ENCODE data around the gene SSR4. TPM values are rescaled to one million over a fixed set of nuclear protein-coding genes. Genes with fewer than 3 reads are reported as not detected.

SSR4 gene
- total and polyA plus RNA-seq, 12 donors = 162 to 1,349 (median 366) TPM

- intact Hi-C loops (cut with DNase I) = no loop called here
- H3K27ac ChIP-seq = no peak overlapping the region
- WGBS, 4 donors = 64 to 96% (median 77%) methylated on average over 5 to 14 of the region's 14 CpGs
- no peaks in the 10 kb centered on the region for H3K27me3 ChIP-seq
- TF ChIP-seq CTCF (IDR thresholded peaks at IDR 0.05) = no peak
- H3K9me3 ChIP-seq (replicated peaks in 1 of 3) = no peaks in the 10 kb centered on the region
- H3K4me3 ChIP-seq = no peak overlapping the region
- no peak for DNase-seq
- H3K4me1 ChIP-seq (replicated peaks in 1 of 2) = no peaks in the 10 kb centered on the region
- peaks cover 0 to under 1% of the 10 kb centered on the region in 2 donors for H3K36me3 ChIP-seq (replicated peaks in 1 of 2)
Measured at GRCh38 chrX:153802513-153803045, 8.1 kb downstream of the SSR4 start.

DNA sequence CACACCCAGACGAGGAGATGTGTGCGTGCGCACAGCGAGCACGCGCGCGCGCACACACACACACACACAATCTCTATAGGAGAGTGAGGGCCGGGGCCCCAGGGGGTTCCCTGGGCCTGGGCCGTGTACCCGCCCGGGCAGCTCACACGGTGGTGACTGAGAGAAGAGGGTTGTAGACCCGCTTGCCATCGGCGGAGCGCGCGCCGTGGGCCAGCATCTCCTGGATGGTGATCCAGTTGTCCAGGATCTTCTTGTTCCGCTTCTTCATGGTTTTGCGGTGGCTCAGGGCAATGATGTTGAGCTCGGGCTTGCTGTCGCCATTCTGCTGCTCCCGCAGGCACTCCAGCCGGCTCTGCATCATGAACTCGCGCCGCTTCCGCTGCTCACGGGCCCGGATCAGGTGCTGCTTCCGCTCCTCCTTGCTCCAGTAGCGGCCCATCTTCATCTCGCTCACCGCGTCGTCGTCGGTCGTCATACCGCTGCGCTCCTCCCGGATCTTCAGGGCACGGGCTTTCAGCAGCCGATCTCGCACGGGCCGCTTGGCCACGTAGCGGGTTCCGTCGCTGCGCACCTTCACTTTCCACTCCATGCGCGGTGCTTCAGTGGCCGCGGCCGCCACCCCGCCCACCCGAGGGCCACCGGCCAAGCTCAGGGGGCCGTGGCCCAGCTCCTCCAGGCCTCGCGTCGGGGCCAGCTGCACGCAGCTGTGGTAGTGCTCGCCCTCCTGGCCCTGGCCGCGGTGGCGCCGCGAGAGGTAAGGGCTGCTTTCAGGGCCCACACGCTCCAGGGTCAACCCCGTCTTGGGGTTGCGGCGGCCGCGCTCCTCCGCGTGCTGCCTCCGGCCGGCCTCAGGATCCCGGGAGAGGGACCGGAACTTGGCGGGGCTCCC lies 9.0 kb downstream of the SSR4 start:
- Histone ChIP-seq H3K4me3 (no peak overlapping the region), H3K27ac (no peak overlapping the region), H3K27me3 (no peaks in the 10 kb centered on the region), H3K9me3 (replicated peaks in 1 of 3) (no peaks in the 10 kb centered on the region), H3K36me3 (replicated peaks in 1 of 2) (no peaks in the 10 kb centered on the region), H3K4me1 (replicated peaks in 1 of 2) (no peaks in the 10 kb centered on the region)
- intact Hi-C loops (cut with DNase I) = no loop called here
- DNase-seq = no peak
- TF ChIP-seq POLR2A (IDR thresholded peaks at IDR 0.05) (no peak), CTCF (IDR thresholded peaks at IDR 0.05) (no peak)
- WGBS, 4 donors = 94 to 97% (median 96%) methylated on average over 50 to 86 of the region's 87 CpGs

- Histone ChIP-seq H3K4me3 (no peak overlapping the region), H3K36me3 (replicated peaks in 1 of 2) (no peaks in the 10 kb centered on the region), H3K9me3 (replicated peaks in 1 of 3) (no peaks in the 10 kb centered on the region), H3K4me1 (replicated peaks in 1 of 2) (no peaks in the 10 kb centered on the region), H3K27me3 (no peaks in the 10 kb centered on the region), H3K27ac (no peak overlapping the region)
- no peak for DNase-seq
- 93 to 96% (median 95%) methylated on average over 17 to 34 of the region's 34 CpGs; no CpG with 5 or more reads in 1 of the 4 donors for WGBS, 4 donors
- TF ChIP-seq CTCF (IDR thresholded peaks at IDR 0.05) (no peak), POLR2A (IDR thresholded peaks at IDR 0.05) (no peak)
- intact Hi-C loops (cut with DNase I) = no loop called here
Measured at GRCh38 chrX:153804100-153804595, 9.7 kb downstream of the SSR4 start.

- 91 to 94% (median 92%) methylated on average over 19 to 25 of the region's 25 CpGs; no CpG with 5 or more reads in 1 of the 4 donors for WGBS, 4 donors
- Histone ChIP-seq H3K9me3 (replicated peaks in 1 of 3) (no peaks in the 10 kb centered on the region), H3K4me1 (replicated peaks in 1 of 2) (no peaks in the 10 kb centered on the region), H3K27ac (no peak overlapping the region), H3K4me3 (no peak overlapping the region), H3K27me3 (no peaks in the 10 kb centered on the region), H3K36me3 (replicated peaks in 1 of 2) (no peaks in the 10 kb centered on the region)
- TF ChIP-seq CTCF (IDR thresholded peaks at IDR 0.05) (no peak), POLR2A (IDR thresholded peaks at IDR 0.05) (no peak)
- DNase-seq = no peak
- intact Hi-C loops (cut with DNase I) = no loop called here
Measured at GRCh38 chrX:153804621-153805020, 10.2 kb downstream of the SSR4 start.

Data from adrenal gland (tissue), 12 donors.